Measurements from ENCODE around the gene RABEP2. TPM values are rescaled to one million over a fixed set of nuclear protein-coding genes. Genes with fewer than 3 reads are reported as not detected.

RABEP2 gene
- total RNA-seq, 1 donor from 2014 or later: 20.3 TPM

DNA sequence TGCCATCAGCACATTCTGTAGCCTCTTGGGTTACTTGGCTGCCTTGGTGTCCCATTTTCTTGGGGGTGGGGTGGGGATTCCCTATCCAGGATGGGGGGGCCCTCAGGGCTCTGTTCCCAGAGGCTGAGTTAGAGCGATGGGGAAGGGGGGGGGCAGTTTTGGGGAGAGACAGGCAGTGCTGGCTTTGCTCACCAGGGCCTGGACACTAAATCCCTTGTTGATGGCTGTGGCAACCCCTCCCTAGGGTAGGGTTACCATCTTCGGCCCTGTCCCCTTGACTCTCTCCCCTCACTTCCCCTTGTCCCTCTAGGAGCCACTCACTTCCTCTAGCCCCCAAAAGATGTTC is 47.4 kb downstream of the RABEP2 start:
- Histone ChIP-seq H3K27me3 (ENCODE audit: control insufficient read depth, insufficient read depth, low read length) (peaks cover 2% of the 10 kb centered on the region), H3K4me3 (ENCODE audit: low read depth, low read length) (no peak overlapping the region), H3K36me3 (ENCODE audit: control insufficient read depth, insufficient read depth, low read length) (peaks cover 6% of the 10 kb centered on the region)
- FAIRE-seq (no peak), DNase-seq (ENCODE audit: low read depth) (no peak)
- TF ChIP-seq, protein P1, sequence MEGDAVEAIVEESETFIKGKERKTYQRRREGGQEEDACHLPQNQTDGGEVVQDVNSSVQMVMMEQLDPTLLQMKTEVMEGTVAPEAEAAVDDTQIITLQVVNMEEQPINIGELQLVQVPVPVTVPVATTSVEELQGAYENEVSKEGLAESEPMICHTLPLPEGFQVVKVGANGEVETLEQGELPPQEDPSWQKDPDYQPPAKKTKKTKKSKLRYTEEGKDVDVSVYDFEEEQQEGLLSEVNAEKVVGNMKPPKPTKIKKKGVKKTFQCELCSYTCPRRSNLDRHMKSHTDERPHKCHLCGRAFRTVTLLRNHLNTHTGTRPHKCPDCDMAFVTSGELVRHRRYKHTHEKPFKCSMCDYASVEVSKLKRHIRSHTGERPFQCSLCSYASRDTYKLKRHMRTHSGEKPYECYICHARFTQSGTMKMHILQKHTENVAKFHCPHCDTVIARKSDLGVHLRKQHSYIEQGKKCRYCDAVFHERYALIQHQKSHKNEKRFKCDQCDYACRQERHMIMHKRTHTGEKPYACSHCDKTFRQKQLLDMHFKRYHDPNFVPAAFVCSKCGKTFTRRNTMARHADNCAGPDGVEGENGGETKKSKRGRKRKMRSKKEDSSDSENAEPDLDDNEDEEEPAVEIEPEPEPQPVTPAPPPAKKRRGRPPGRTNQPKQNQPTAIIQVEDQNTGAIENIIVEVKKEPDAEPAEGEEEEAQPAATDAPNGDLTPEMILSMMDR (IDR thresholded peaks at IDR 0.05; ENCODE audit: insufficient read depth, low read length, severe bottlenecking): no peak

DNA sequence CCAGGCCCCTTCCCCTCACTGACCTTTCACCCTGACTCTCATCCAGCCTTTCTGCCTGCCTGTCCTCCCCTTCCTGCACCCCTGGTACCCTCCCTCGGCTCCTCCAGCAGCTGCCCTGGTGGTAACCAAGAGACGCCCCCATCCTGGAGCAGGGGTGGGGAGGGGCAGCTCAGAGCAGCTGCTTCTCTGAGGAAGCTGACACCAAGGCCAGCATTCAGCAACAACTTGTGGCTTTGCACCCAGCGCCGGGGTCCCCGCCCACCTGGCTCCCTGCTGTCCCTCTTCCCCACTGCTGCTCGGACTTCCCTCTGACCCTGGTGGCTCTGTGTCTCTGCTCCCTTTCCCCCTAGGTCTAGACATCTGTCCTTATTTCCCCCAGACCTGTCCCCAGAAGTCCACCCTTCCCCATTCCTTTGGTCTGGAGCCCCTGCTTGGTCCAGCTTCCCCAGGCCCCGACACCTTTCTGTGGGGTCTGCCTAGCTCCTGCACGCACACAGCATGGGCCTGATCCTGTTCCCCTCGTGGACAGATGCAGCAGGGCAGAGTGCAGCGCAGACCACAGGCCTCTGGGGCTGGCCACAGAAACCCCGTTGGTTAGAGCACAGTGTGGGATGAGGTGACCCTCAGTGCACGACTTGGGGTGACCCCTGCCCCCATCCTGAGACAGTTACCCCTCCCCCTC is 47.9 kb downstream of the RABEP2 start:
- Histone ChIP-seq H3K36me3 (ENCODE audit: control insufficient read depth, insufficient read depth, low read length) (peaks cover 7% of the 10 kb centered on the region), H3K27me3 (ENCODE audit: control insufficient read depth, insufficient read depth, low read length) (peaks cover 2% of the 10 kb centered on the region), H3K4me3 (ENCODE audit: low read depth, low read length) (no peak overlapping the region)
- FAIRE-seq (no peak), DNase-seq (ENCODE audit: low read depth) (no peak)
- TF ChIP-seq, protein P1 (IDR thresholded peaks at IDR 0.05; ENCODE audit: insufficient read depth, low read length, severe bottlenecking): no peak

- TF ChIP-seq, protein P1 (IDR thresholded peaks at IDR 0.05; ENCODE audit: insufficient read depth, low read length, severe bottlenecking): no peak
- DNase-seq (ENCODE audit: low read depth) (no peak), FAIRE-seq (no peak)
- H3K36me3 ChIP-seq (ENCODE audit: control insufficient read depth, insufficient read depth, low read length): peaks cover 8% of the 10 kb centered on the region
- no peak overlapping the region for H3K4me3 ChIP-seq (ENCODE audit: low read depth, low read length)
- peaks cover 2% of the 10 kb centered on the region for H3K27me3 ChIP-seq (ENCODE audit: control insufficient read depth, insufficient read depth, low read length)
Measured at GRCh38 chr16:28876019-28876659, 48.9 kb downstream of the RABEP2 start.

GRCh38 chr16:28875134-28876018 is 49.7 kb downstream of the RABEP2 start:
- TF ChIP-seq, protein P1 (IDR thresholded peaks at IDR 0.05; ENCODE audit: insufficient read depth, low read length, severe bottlenecking): no peak
- peaks cover 12% of the 10 kb centered on the region for H3K36me3 ChIP-seq (ENCODE audit: control insufficient read depth, insufficient read depth, low read length)
- DNase-seq (ENCODE audit: low read depth) (no peak), FAIRE-seq (no peak)
- H3K27me3 ChIP-seq (ENCODE audit: control insufficient read depth, insufficient read depth, low read length): no peaks in the 10 kb centered on the region
- H3K4me3 ChIP-seq (ENCODE audit: low read depth, low read length): no peak overlapping the region

- DNase-seq (ENCODE audit: low read depth) (no peak), FAIRE-seq (no peak)
- TF ChIP-seq, protein P1 (IDR thresholded peaks at IDR 0.05; ENCODE audit: insufficient read depth, low read length, severe bottlenecking): no peak
- Histone ChIP-seq H3K27me3 (ENCODE audit: control insufficient read depth, insufficient read depth, low read length) (no peaks in the 10 kb centered on the region), H3K4me3 (ENCODE audit: low read depth, low read length) (no peak overlapping the region), H3K36me3 (ENCODE audit: control insufficient read depth, insufficient read depth, low read length) (peaks cover 19% of the 10 kb centered on the region)
Measured at GRCh38 chr16:28874406-28874805, 50.6 kb downstream of the RABEP2 start.

Measured in bronchial epithelial cell (primary cell).